Activated CD8-positive, alpha-beta memory T cell treated with anti-CD3 and anti-CD28 coated beads for 36 hours (primary cell): ENCODE data around the gene ERGIC1. TPM values are rescaled to one million over a fixed set of nuclear protein-coding genes. Genes with fewer than 3 reads are reported as not detected.

Experiments used
- CTCF ChIA-PET: fragments of 350-600 bp; sonication (Branson Sonifier 250); formaldehyde crosslinking; loops from one replicate; lab custom pipeline; 2021; ENCODE audit warnings: antibody characterized with exemption; lab: Charles Lee
- POLR2A ChIA-PET: fragments of 350-600 bp; sonication (Branson Sonifier 250); formaldehyde crosslinking; loops from one replicate; lab custom pipeline; 2021; ENCODE audit warnings: antibody characterized with exemption; lab: Charles Lee
- total RNA-seq, 2 experiments: library from RNA; stranded (reverse); gene quantifications; one replicate each; pipeline ENCODE4 v1.2.3, GENCODE V29; 2021

The ERGIC1 gene
- total RNA-seq, 2 experiments from 2014 or later: 39.7 to 41.0 TPM

DNA sequence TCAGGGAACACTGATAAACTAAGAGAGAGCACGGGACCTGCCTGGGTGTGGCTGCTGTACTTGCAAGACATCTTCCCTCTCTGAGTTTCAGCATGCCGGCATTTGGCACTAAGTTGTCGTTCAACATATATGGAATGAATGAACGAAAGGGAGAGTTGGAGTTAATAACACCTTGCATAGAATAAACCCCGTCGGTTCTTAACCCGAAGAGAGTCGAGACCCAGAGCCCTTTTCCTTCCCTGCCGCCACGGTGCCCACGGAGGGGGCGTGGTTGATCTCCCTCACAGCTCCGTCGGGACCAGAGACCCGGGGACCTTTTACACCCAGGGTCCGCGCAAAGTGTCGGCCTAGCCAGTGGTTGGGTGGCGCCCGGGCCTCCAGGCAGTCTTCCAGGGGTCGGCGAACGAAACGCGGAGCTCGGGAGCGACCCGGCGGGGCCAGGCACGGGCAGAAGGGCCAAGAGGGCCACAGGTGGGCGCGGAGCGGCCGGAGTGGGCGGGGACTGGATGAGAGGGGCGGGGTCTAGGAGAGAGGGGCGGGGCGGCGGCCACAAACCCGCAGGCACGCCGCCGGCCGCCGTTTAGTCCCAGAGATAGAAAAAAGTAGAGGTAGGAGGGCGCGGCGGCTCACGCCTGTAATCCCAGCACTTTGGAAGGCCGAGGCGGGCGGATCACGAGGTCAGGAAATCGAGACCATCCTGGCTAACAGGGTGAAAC lies 124.4 kb downstream of the ERGIC1 start:
- CTCF ChIA-PET: interaction anchor here (0.7 to 1.8 kb wide), 11 partner anchors 8 to 269 kb away, joined by 3 to 10 read pairs (median 4); partner anchors contain the start of gene ATP6V0E1
- POLR2A ChIA-PET: interaction anchor here (0.8 to 4.3 kb wide), 4 partner anchors 25 to 194 kb away, joined by 3 to 26 read pairs (median 7); partner anchors contain the start of gene ATP6V0E1

DNA sequence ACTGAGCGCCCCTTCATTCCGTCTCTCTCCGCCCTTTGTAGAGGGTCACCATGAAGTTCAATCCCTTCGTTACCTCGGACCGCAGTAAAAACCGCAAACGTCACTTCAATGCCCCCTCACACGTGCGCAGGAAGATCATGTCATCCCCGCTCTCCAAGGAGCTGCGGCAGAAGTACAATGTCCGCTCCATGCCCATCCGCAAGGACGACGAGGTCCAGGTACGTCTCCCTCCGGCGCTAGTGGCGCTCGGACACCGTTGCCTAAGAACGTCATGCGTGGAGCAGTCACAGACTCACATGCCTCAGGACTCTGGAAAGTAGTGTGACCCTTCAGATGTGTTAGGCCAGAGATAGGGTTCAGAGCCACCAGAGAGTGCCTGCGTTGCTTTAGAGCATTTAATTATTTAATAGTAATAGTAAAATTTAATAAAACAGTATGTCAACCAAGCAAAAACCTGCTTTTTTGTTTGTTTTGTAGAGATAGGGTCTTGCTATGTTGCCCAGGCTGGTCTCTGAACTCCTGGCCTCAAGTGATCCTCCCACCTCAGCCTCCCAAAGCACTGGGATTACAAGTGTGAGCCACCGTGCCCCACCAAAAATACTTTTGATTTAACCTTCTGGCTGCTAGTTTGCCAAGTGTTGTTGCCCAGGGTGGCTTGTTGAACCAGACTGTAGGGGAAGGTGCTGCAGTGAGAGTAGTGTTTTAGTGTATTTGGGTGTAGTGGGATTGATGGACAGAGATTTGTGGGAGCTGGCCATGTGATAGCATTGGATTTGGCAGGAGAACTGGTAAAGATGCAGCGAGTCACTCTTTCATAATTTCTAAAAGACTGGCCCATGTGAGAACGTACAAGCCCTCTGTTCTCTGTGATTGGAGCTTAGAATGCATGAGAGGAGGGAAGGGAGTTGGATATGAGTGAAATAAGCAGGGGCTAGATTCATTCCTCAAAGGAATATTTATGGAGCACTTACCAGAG lies 126.1 kb downstream of the ERGIC1 start:
- POLR2A ChIA-PET: interaction anchor here (0.7 to 4.3 kb wide), 5 partner anchors 13 to 845 kb away, joined by 3 to 26 read pairs (median 5); partner anchors contain the start of gene ATP6V0E1
- CTCF ChIA-PET: interaction anchor here (0.6 to 1.8 kb wide), 13 partner anchors 8 to 259 kb away, joined by 3 to 10 read pairs (median 4); partner anchors contain the start of gene ATP6V0E1

DNA sequence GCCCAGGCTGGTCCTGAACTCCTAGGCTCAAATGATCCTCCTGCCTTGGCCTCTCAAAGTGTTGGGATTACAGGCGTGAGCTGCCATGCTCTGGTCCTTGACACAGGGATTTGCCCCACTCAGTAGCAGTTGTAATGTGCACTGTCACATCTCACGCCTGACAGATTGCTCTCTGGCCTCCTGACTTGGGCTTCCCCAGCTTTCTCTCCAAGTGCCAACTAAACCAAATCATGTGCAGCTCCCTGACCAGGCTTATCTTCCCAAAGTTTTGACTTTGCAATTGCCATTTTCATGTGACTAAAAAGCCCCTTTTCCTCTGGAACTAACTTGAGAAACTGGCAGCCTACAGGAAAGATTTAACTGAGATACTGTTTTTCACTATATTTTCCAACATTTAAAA lies 135.9 kb downstream of the ERGIC1 start:
- POLR2A ChIA-PET: no interaction called here
- CTCF ChIA-PET: no interaction called here

DNA sequence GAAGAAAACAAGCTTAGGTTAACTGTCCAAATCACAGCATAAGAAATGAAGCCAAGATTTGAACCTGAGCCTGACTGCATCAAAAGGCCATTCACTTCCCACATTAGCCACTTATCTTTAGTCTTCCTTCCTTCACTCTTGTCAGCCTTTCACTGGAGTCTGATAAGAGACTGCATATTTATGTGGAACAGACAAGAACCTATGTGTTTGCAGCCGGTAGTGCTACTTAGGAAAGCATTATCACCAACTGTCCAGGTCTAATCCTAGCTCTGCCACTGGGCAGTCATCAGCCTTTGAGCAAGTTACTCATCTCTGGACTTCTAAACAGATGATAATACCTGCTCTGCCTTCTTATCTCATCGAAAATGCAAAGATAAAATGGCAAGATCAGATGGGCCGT lies 137.4 kb downstream of the ERGIC1 start:
- POLR2A ChIA-PET: no interaction called here
- CTCF ChIA-PET: interaction anchor here (1.2 kb wide), 1 partner anchor 9 kb away, joined by 3 read pairs; no protein-coding TSS in a partner anchor

DNA sequence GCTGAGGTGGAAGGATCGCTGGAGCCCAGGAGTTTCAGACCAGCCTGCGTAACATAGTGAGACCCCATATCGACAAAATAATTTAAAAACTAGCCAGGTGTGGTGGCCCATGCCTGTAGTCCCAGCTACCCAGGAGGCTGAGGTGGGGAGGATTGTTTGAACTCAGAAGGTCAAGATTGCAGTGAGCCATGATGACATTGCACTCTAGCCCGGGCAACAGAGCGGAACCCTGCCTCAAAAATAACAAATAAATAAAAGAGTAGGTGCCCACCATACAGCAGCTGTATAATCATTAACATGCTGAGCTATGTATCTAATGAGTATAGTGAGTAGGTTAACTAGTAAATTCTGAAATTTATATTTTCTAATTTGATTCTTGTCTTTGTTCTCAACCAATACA lies 138.5 kb downstream of the ERGIC1 start:
- ChIA-PET CTCF (interaction anchor here (1.1 to 1.2 kb wide), 2 partner anchors 9 to 10 kb away, joined by 3 read pairs; no protein-coding TSS in a partner anchor), POLR2A (interaction anchor here (0.8 kb wide), 1 partner anchor 13 kb away, joined by 4 read pairs; the partner anchor contains the start of gene RPL26L1)

DNA sequence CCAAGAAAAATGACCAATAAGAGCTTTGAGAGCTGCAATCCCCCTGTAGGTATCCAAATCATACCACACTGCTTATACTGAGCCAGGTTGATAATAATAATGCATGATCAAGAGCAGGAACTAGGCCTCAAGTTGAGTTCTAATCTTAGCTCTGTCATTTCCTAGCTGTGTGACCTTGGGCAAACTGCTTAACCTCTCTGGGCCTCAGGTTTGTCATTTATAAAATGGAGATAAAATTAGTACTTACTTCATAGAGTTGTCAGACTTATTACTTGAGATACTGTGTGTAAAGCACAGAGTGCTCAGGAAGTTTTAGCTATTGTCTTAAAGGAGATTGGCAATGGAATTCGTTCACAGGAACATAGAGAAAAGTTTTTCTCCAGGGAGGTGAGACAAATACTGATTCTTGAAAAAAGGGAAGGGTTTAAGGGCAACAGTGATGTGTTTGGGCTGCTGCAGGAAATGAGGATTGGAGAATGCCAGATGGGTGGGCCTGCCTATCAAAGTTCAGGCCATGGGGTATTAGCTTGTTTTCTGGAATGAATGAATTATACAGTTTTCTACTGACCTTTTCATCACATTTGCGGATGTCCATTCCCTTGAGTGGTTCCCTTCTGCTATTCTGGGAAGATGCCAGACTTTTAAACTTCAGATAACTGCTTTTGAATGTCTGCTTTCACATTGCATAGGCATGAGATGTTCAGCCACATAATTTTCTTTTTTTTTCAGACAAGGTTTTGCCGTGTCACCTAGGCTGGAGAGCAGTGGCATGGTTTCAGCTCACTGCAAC lies 139.3 kb downstream of the ERGIC1 start:
- ChIA-PET POLR2A (interaction anchor here (0.8 kb wide), 1 partner anchor 14 kb away, joined by 4 read pairs; the partner anchor contains the start of gene RPL26L1), CTCF (interaction anchor here (1.0 to 1.1 kb wide), 2 partner anchors 8 to 14 kb away, joined by 3 read pairs; partner anchors contain the start of gene RPL26L1)

DNA sequence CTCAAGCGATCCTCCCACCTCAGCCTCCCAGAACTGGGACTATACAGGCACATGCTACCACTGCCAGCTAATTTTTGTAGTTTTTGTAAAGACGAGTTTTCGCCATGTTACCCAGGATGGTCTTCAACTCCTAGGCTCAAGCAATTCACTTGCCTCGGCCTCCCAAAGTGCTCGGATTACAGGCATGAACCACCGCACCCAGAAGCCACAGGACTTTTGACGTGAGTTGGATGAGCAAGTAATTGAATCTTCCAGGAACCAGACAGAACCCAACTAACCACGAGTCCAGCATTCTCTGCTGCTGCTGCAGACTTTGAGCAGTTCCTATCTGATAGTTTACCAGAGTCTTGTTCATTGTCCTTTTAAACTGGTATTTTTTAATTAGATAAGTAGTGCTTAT lies 139.9 kb downstream of the ERGIC1 start:
- ChIA-PET POLR2A (no interaction called here), CTCF (interaction anchor here (1.0 kb wide), 1 partner anchor 14 kb away, joined by 3 read pairs; the partner anchor contains the start of gene RPL26L1)

DNA sequence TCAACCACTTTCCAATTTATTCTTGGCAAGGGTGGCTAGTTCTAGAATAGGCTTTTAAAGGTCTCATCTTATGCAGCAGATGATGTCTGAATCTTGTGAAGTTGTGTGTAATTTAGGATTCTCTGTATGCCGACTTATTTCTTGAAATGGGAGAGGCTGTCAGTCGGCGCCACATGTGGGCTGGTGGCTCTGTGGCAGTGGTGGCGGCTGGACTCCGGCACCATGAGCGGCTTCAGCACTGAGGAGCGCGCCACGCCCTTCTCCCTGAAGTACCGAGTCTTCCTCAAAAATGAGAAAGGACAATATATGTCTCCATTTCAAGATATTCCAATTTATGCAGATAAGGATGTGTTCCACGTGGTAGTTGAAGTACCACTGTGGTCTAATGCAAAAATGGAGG lies 141.2 kb downstream of the ERGIC1 start:
- ChIA-PET CTCF (no interaction called here), POLR2A (no interaction called here)

DNA sequence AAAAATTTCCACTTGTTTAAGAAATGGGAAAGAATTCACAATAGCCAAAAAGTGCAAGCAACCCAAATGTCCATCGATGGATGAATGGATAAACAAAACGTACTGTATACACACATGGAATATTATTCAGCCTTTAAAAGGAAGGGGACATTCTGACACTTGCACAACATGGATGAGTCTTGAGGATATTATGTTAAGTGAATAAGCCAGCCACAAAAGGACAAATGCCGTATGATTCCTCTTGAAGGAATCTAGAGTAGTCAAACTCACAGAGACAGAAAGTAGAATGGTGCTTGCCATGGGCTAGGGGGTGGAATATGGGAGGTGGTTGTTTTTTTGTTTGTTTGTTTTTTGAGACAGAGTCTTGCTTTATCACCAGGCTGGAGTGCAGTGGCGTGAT lies 145.7 kb downstream of the ERGIC1 start:
- CTCF ChIA-PET: no interaction called here
- POLR2A ChIA-PET: no interaction called here

DNA sequence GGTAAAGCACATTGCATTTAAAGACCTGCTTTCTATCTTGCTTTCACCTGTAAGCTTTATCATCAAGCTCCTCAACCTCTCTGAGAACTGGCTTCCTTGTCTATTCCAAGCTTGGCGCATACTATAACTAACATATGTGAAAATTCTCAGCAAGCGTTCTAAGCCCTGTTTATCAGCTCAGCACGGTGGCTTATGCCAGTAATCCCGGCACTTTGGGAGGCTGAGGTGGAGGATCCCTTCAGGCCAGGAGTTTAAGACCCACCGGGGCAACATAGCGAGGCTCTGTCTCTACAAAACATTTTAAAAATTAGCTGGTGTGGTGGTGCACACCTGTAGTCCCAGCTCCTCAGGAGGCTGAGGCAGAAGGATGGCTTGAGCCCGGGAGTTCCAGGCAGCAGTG lies 147.9 kb downstream of the ERGIC1 start:
- POLR2A ChIA-PET: no interaction called here
- CTCF ChIA-PET: interaction anchor here (0.5 to 1.3 kb wide), 6 partner anchors 9 to 288 kb away, joined by 3 to 4 read pairs (median 3); partner anchors contain the start of genes BNIP1 and RPL26L1

DNA sequence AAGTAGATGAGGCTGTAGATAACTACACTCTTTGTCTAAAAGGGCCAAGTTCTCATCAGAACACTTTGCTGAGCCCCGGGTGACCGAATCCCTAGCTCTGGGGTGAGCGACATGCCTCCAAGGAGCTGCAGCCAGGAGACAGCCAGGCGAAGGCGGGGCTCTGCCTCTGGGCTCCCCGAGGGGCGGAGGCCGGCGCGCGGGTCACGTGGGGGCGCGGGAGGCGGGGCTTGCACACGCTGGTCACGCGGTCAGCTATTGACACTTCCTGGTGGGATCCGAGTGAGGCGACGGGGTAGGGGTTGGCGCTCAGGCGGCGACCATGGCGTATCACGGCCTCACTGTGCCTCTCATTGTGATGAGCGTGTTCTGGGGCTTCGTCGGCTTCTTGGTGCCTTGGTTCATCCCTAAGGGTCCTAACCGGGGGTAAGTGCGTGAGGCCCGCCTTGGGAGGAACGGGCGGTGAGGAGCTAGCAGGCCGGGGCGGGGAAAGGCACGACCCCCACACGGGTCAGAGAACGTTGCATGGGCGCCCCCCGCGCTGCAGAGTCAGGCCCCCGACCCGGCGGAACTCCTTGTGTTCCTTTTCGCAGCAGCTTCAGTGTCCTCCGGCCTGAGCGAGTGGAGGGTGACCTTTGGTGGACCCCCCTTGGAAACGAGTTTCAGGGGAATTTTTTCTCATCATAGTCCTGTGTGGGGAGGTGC lies 149.6 kb downstream of the ERGIC1 start, which contains the start of gene ATP6V0E1:
ATP6V0E1 (plus strand) TSS at position 230 of the 702 bp plus-strand sequence; CDS start at position 320, 90 bp downstream.
- CTCF ChIA-PET: interaction anchor here (0.6 to 2.0 kb wide), 21 partner anchors 11 to 346 kb away, joined by 3 to 13 read pairs (median 4); partner anchors contain the start of genes BNIP1 and RPL26L1
- POLR2A ChIA-PET: interaction anchor here (0.5 to 2.0 kb wide), 17 partner anchors 11 to 212 kb away, joined by 3 to 26 read pairs (median 3); partner anchors contain the start of genes BNIP1 and RPL26L1

DNA sequence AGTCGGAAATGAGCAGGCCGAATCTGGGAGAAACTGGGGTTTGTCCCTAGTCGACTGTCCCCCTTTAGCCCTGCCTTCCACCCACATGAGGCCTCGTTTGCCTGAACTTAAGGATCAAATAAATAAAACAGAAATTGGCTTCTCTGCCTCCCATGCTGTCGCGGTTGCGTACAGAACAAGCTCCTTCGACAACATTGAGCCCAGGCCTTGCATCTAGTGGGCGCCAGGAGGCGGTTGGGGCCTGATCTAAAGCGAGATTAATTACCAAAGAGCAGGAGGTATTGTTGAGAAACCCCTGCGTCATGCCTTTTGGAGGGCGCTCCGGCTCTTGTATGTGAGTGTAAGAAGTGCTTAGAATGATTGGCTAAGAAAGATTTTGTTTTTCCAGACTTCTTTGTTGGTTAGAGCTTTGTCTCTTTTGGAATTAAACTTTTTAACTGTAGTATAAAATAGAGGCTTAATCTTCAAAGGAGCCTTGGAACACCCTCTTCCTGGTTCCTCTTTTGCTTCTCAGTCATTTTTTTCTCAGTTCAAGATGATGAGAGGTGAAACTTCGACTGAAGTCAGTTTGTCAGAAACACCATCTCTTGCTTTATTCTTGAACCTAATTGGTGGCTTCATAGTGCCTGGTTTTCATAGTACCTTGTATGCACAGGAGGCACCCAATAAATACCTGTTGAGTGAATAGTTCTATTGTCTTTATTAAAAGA lies 150.3 kb downstream of the ERGIC1 start:
- POLR2A ChIA-PET: interaction anchor here (0.5 to 2.0 kb wide), 13 partner anchors 10 to 213 kb away, joined by 3 to 26 read pairs (median 5); partner anchors contain the start of genes BNIP1 and RPL26L1
- CTCF ChIA-PET: interaction anchor here (0.6 to 2.0 kb wide), 21 partner anchors 11 to 345 kb away, joined by 3 to 13 read pairs (median 4); partner anchors contain the start of genes BNIP1 and RPL26L1

DNA sequence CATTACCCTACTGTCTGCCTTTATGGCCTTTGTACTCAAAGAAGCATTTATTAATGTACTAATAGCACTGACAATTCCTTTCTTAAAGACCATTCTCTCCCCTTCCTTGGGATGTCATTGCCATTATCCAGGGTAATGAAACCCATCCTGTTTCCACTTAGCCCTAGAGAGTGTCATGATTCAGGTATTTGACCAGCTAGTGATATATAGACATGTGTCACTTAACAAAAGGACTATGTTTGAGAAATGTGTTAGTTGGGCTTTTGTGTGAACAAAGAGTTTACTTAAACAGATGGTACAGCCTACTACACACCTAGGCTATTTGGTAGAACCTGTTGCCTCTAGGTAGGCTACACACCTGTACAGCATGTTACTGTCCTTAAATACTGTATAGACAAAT lies 151.5 kb downstream of the ERGIC1 start:
- CTCF ChIA-PET: no interaction called here
- POLR2A ChIA-PET: interaction anchor here (0.5 kb wide), 1 partner anchor 147 kb away, joined by 8 read pairs; no protein-coding TSS in a partner anchor

DNA sequence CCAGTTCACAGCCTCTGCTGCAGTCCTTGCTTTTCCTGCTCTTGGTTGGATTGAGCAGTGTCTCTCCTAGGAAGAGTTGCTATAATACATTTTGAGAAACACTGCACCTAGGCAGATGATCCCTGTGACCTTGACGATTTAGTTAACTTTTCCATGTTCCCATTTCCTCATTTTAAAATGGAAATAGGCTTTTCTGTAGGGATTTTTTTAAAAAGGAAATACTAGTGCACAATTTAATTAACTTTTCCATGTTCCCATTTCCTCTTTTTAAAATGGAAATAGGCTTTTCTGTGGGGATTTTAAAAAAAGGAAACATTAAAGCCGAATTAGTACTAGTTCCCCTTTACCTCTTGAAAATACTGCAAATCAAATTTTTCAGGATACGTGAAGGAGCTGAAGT lies 154.2 kb downstream of the ERGIC1 start:
- ChIA-PET CTCF (no interaction called here), POLR2A (interaction anchor here (0.6 kb wide), 1 partner anchor 47 kb away, joined by 4 read pairs; no protein-coding TSS in a partner anchor)

DNA sequence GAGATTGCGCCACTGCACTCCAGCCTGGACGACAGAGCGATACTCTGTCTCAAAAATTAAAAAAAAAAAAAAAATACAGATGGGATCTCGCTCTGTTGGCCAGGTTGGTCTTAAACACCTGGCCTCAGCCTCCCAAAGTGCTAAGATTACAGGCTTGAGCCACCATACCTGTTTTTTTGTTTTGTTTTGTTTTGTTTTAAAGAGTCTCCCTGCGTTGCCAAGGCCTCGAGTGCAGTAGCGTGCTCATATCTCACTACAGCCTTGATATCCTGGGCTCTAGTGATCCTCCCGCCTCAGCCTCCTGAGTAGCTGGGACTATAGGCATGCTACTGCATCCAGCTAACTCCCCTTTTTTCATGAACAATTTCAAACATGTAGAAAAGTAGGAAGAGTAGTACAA lies 156.7 kb downstream of the ERGIC1 start:
- ChIA-PET CTCF (no interaction called here), POLR2A (no interaction called here)

DNA sequence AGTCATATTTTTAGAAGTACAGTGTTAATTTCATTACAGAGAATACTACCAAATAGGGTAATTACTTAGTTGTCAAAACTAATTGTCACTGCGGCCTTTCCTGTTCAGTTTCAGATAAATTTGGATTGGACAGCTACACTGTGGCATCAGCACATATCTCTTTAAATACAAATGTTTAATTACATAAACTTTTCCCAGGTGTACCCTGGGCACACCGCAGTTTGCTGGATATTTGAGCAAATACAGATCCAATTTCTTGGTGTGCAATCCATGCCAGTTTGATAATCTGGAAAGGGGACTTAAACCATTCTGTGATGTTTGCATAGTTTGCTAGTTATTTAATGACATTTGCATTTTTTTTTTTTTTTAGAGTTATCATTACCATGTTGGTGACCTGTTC lies 160.4 kb downstream of the ERGIC1 start:
- CTCF ChIA-PET: interaction anchor here (0.6 to 1.6 kb wide), 2 partner anchors 11 to 745 kb away, joined by 4 to 5 read pairs; partner anchors contain the start of gene ATP6V0E1
- POLR2A ChIA-PET: interaction anchor here (2.2 kb wide), 1 partner anchor 11 kb away, joined by 12 read pairs; the partner anchor contains the start of gene ATP6V0E1
